ENCODE results near the gene CYP46A1.
"Not testable (repeated sequence)": the region's sequence is repeated elsewhere in the genome, so short reads cannot be mapped to it uniquely, and the experiment has no call there.

- not testable (repeated sequence) for TF ChIP-seq EZH2phosphoT487 (IDR thresholded peaks at IDR 0.05; ENCODE audit: low read depth, severe bottlenecking, unreplicated experiment); CTCF (IDR thresholded peaks at IDR 0.05; ENCODE audit: poor library complexity); EZH2 (IDR thresholded peaks at IDR 0.05; ENCODE audit: borderline replicate concordance)
Observed at GRCh38 chr14:99661206-99661605, 22.9 kb upstream of the CYP46A1 start.

Data from hepatocyte (in vitro differentiated cells).